Astrocyte (in vitro differentiated cells and primary cell): Measurements from ENCODE around the gene CCDC40. TPM values are rescaled to one million over a fixed set of nuclear protein-coding genes. Genes with fewer than 3 reads are reported as not detected.

Experiments
- DNase-seq: peaks from one replicate; pipeline ENCODE4 v3.0.0-alpha.2; 2010; ENCODE audit warnings: low read depth
- FAIRE-seq: peaks from 2 replicates; lab custom pipeline; 2011; peaks lifted over from hg19 to GRCh38; lab: Jason Lieb, UNC
- H2AFZ ChIP-seq: 2 replicates; pipeline ENCODE4 v1.6.0; 2012; ENCODE audit warnings: low read depth, low read length, inconsistent platforms
- H3K27ac ChIP-seq: 2 replicates; pipeline ENCODE4 v1.5.1; 2011; ENCODE audit warnings: low read depth, low read length, inconsistent platforms
- H3K27me3 ChIP-seq: 2 replicates; pipeline ENCODE4 v1.6.0; 2011; ENCODE audit warnings: low read length, inconsistent platforms; ENCODE audit not compliant: insufficient read depth
- H3K36me3 ChIP-seq: 2 replicates; pipeline ENCODE4 v1.5.1; 2011; ENCODE audit warnings: low read length, inconsistent platforms; ENCODE audit not compliant: insufficient read depth
- H3K4me1 ChIP-seq: 2 replicates; pipeline ENCODE4 v1.5.1; 2011; ENCODE audit warnings: low read length, inconsistent platforms; ENCODE audit not compliant: insufficient read depth
- H3K4me2 ChIP-seq: 2 replicates; pipeline ENCODE4 v1.6.0; 2012; ENCODE audit warnings: low read length, inconsistent platforms
- H3K4me3 ChIP-seq: 2 replicates; pipeline ENCODE4 v1.5.1; 2011; ENCODE audit warnings: low read depth, mild to moderate bottlenecking, low read length, inconsistent platforms; ENCODE audit not compliant: insufficient read depth
- H3K79me2 ChIP-seq: 2 replicates; pipeline ENCODE4 v1.6.0; 2012; ENCODE audit warnings: mild to moderate bottlenecking, low read length, inconsistent platforms; ENCODE audit not compliant: insufficient read depth
- H3K9ac ChIP-seq: 2 replicates; pipeline ENCODE4 v1.6.0; 2012; ENCODE audit warnings: mild to moderate bottlenecking, low read length, inconsistent platforms
- H3K9me3 ChIP-seq: 2 replicates; pipeline ENCODE4 v1.5.1; 2012; ENCODE audit warnings: low read depth, mild to moderate bottlenecking, low read length, inconsistent platforms; ENCODE audit not compliant: insufficient read depth
- H4K20me1 ChIP-seq: 2 replicates; pipeline ENCODE4 v1.6.0; 2012; ENCODE audit warnings: low read length, inconsistent platforms; ENCODE audit not compliant: insufficient read depth
- H3K27ac Mint-ChIP-seq: one replicate; pipeline ENCODE4 v1.8.0; 2021; ENCODE audit warnings: mild to moderate bottlenecking, mixed read lengths; ENCODE audit not compliant: unreplicated experiment
- H3K27me3 Mint-ChIP-seq: one replicate; pipeline ENCODE4 v1.8.0; 2021; ENCODE audit warnings: low read depth, mixed read lengths; ENCODE audit not compliant: unreplicated experiment
- H3K36me3 Mint-ChIP-seq: one replicate; pipeline ENCODE4 v1.8.0; 2021; ENCODE audit warnings: low read depth, mixed read lengths; ENCODE audit not compliant: unreplicated experiment
- H3K4me1 Mint-ChIP-seq: one replicate; pipeline ENCODE4 v1.8.0; 2021; ENCODE audit warnings: low read depth, mixed read lengths; ENCODE audit not compliant: unreplicated experiment
- H3K4me3 Mint-ChIP-seq: one replicate; pipeline ENCODE4 v1.8.0; 2021; ENCODE audit warnings: mild to moderate bottlenecking, moderate library complexity, mixed read lengths; ENCODE audit not compliant: unreplicated experiment
- H3K9me3 Mint-ChIP-seq: one replicate; pipeline ENCODE4 v1.8.0; 2021; ENCODE audit warnings: mild to moderate bottlenecking, mixed read lengths; ENCODE audit not compliant: unreplicated experiment
- CTCF ChIP-seq: IDR thresholded peaks from 2 replicates; pipeline ENCODE4 v1.5.1; 2011; ENCODE audit warnings: low read depth, mild to moderate bottlenecking, inconsistent platforms, low read length, moderate library complexity; ENCODE audit not compliant: insufficient read depth
- EZH2 ChIP-seq: IDR thresholded peaks from 2 replicates; pipeline ENCODE4 v1.6.1; 2012; ENCODE audit warnings: mild to moderate bottlenecking, low read length, inconsistent platforms; ENCODE audit not compliant: insufficient read depth
- total RNA-seq: library from RNA; stranded (reverse); gene quantifications from 2 replicates; pipeline ENCODE4 v1.2.1, GENCODE V29; 2021

CCDC40 gene
- total RNA-seq, 1 donor from 2014 or later, result 7.0 TPM

- no peaks in the 10 kb centered on the region for H4K20me1 ChIP-seq
- no peaks in the 10 kb centered on the region for H3K79me2 ChIP-seq
- peaks cover 14% of the 10 kb centered on the region for H3K4me1 ChIP-seq
- peak overlapping the region; percentile 47 for H3K4me2 ChIP-seq
- H3K36me3 ChIP-seq, result no peaks in the 10 kb centered on the region
- H3K36me3 Mint-ChIP-seq, result no peaks in the 10 kb centered on the region
- no peak overlapping the region for H2AFZ ChIP-seq
- peak; percentile 88 for DNase-seq
- H3K9me3 Mint-ChIP-seq, result no peaks in the 10 kb centered on the region
- no peak overlapping the region for H3K4me3 Mint-ChIP-seq
- no peak overlapping the region for H3K27ac ChIP-seq
- no peaks in the 10 kb centered on the region for H3K9me3 ChIP-seq
- no peak overlapping the region for H3K9ac ChIP-seq
- TF ChIP-seq EZH2 (no peak), CTCF (no peak)
- H3K27ac Mint-ChIP-seq, result no peak overlapping the region
- H3K27me3 Mint-ChIP-seq, result peaks cover 3% of the 10 kb centered on the region
- no peak for FAIRE-seq
- H3K4me1 Mint-ChIP-seq, result peaks cover 9% of the 10 kb centered on the region
- peaks cover 3% of the 10 kb centered on the region for H3K27me3 ChIP-seq
- no peak overlapping the region for H3K4me3 ChIP-seq
These were observed 89.4 kb downstream of the CCDC40 start for GRCh38 chr17:80125656-80126448.

GRCh38 chr17:80126449-80126715, 89.9 kb downstream of the CCDC40 start:
- peaks cover 3% of the 10 kb centered on the region for H3K27me3 Mint-ChIP-seq
- H3K27ac Mint-ChIP-seq, result no peak overlapping the region
- no peaks in the 10 kb centered on the region for H3K9me3 ChIP-seq
- H3K36me3 Mint-ChIP-seq, result no peaks in the 10 kb centered on the region
- H3K4me3 Mint-ChIP-seq, result no peak overlapping the region
- TF ChIP-seq CTCF, result no peak
- no peak for TF ChIP-seq EZH2
- H3K9me3 Mint-ChIP-seq, result no peaks in the 10 kb centered on the region
- peaks cover 14% of the 10 kb centered on the region for H3K4me1 ChIP-seq
- DNase-seq, result no peak
- H4K20me1 ChIP-seq, result no peaks in the 10 kb centered on the region
- no peak overlapping the region for H2AFZ ChIP-seq
- FAIRE-seq, result no peak
- no peaks in the 10 kb centered on the region for H3K36me3 ChIP-seq
- no peak overlapping the region for H3K4me3 ChIP-seq
- H3K27ac ChIP-seq, result no peak overlapping the region
- no peak overlapping the region for H3K9ac ChIP-seq
- peak overlapping the region; percentile 47 for H3K4me2 ChIP-seq
- H3K79me2 ChIP-seq, result no peaks in the 10 kb centered on the region
- peaks cover 3% of the 10 kb centered on the region for H3K27me3 ChIP-seq
- peaks cover 9% of the 10 kb centered on the region for H3K4me1 Mint-ChIP-seq

GRCh38 chr17:80129006-80129565, 92.6 kb downstream of the CCDC40 start:
- no peak overlapping the region for H3K9ac ChIP-seq
- no peak for DNase-seq
- H3K4me3 ChIP-seq, result no peak overlapping the region
- peaks cover 13% of the 10 kb centered on the region for H3K36me3 ChIP-seq
- H3K4me2 ChIP-seq, result no peak overlapping the region
- TF ChIP-seq EZH2 (no peak), CTCF (no peak)
- Mint-ChIP-seq H3K9me3 (no peaks in the 10 kb centered on the region), H3K27me3 (peaks cover 3% of the 10 kb centered on the region), H3K4me1 (peaks cover 8% of the 10 kb centered on the region), H3K36me3 (no peaks in the 10 kb centered on the region), H3K27ac (no peak overlapping the region), H3K4me3 (no peak overlapping the region)
- H3K27ac ChIP-seq, result no peak overlapping the region
- peaks cover 3% of the 10 kb centered on the region for H3K27me3 ChIP-seq
- H3K9me3 ChIP-seq, result no peaks in the 10 kb centered on the region
- H2AFZ ChIP-seq, result no peak overlapping the region
- no peaks in the 10 kb centered on the region for H3K79me2 ChIP-seq
- peaks cover 4% of the 10 kb centered on the region for H4K20me1 ChIP-seq
- FAIRE-seq, result no peak
- peaks cover 7% of the 10 kb centered on the region for H3K4me1 ChIP-seq
